Measurements from ENCODE around the gene MYL6B.
"Not testable (repeated sequence)": the region's sequence is repeated elsewhere in the genome, so short reads cannot be mapped to it uniquely, and the experiment has no call there.

The MYL6B gene

GRCh38 chr12:56152132-56152755 is at the start of gene MYL6B:
MYL6B (plus strand) TSS chr12:56152587; CDS start chr12:56153919, 1,332 bp downstream.
- peak; percentile 91 for DNase-seq

GRCh38 chr12:56102683-56103065 is 49.7 kb upstream of the MYL6B start:
- DNase-seq, result no peak

- DNase-seq, result no peak
Observed at GRCh38 chr12:56103066-56103711, 49.2 kb upstream of the MYL6B start.

- no peak for DNase-seq
Observed at GRCh38 chr12:56103823-56104108, 48.6 kb upstream of the MYL6B start.

GRCh38 chr12:56104109-56104814 is 48.1 kb upstream of the MYL6B start, which contains the start of gene PA2G4:
PA2G4 (plus strand) TSS chr12:56104559; CDS start chr12:56104738, 179 bp downstream.
- DNase-seq, result peak; percentile 97

GRCh38 chr12:56104815-56105608 is 47.4 kb upstream of the MYL6B start:
- DNase-seq, result no peak

GRCh38 chr12:56105609-56105902 is 46.8 kb upstream of the MYL6B start:
- DNase-seq, result no peak

- no peak for DNase-seq
Observed at GRCh38 chr12:56107242-56107641, 45.1 kb upstream of the MYL6B start.

- DNase-seq, result no peak
Observed at GRCh38 chr12:56110571-56110970, 41.8 kb upstream of the MYL6B start.

- DNase-seq, result no peak
Observed at GRCh38 chr12:56114084-56114483, 38.3 kb upstream of the MYL6B start.

- DNase-seq, result peak; percentile 19
Observed at GRCh38 chr12:56115329-56115728, 37.1 kb upstream of the MYL6B start.

- peak; percentile 83 for DNase-seq
Observed at GRCh38 chr12:56116267-56117081, 35.9 kb upstream of the MYL6B start, which contains the start of gene RPL41. RPL41 (plus strand) TSS chr12:56116633.

GRCh38 chr12:56117082-56117706 is 35.2 kb upstream of the MYL6B start:
- DNase-seq, result not testable (repeated sequence)

GRCh38 chr12:56117778-56118687 is 34.4 kb upstream of the MYL6B start, which contains the start of gene ZC3H10:
ZC3H10 (plus strand) TSS chr12:56118266; CDS start chr12:56120563, 2,297 bp downstream.
- DNase-seq, result peak; percentile 99

- no peak for DNase-seq
Observed at GRCh38 chr12:56118688-56119357, 33.6 kb upstream of the MYL6B start.

GRCh38 chr12:56119361-56119796 is 33.0 kb upstream of the MYL6B start:
- peak; percentile 83 for DNase-seq

- no peak for DNase-seq
Observed at GRCh38 chr12:56120158-56120846, 32.1 kb upstream of the MYL6B start.

- no peak for DNase-seq
Observed at GRCh38 chr12:56121204-56121870, 31.1 kb upstream of the MYL6B start.

GRCh38 chr12:56122637-56123036 is 29.8 kb upstream of the MYL6B start:
- DNase-seq, result no peak
